HS-5 (cell line): Measurements from ENCODE around the gene MNT.

ENCODE experiments used
- DNase-seq: peaks from one replicate; pipeline ENCODE4 v3.0.0-alpha.2; 2012; ENCODE audit warnings: low read depth

The MNT gene

GRCh38 chr17:2396192-2396567 is 4.7 kb downstream of the MNT start:
- DNase-seq, result no peak

GRCh38 chr17:2395258-2396181 is 5.3 kb downstream of the MNT start:
- no peak for DNase-seq

GRCh38 chr17:2394775-2395201 is 6.1 kb downstream of the MNT start:
- DNase-seq, result no peak

- DNase-seq, result no peak
Measured at GRCh38 chr17:2393954-2394749, 6.7 kb downstream of the MNT start.

GRCh38 chr17:2393174-2393953 is 7.5 kb downstream of the MNT start:
- DNase-seq, result peak; percentile 41

GRCh38 chr17:2392252-2393173 is 8.3 kb downstream of the MNT start:
- peak; percentile 66 for DNase-seq

- DNase-seq, result no peak
Measured at GRCh38 chr17:2391597-2392251, 9.1 kb downstream of the MNT start.

GRCh38 chr17:2390199-2390836 is 10.5 kb downstream of the MNT start:
- no peak for DNase-seq

GRCh38 chr17:2388683-2389055 is 12.2 kb downstream of the MNT start:
- DNase-seq, result no peak

GRCh38 chr17:2388020-2388682 is 12.7 kb downstream of the MNT start:
- no peak for DNase-seq

- no peak for DNase-seq
Measured at GRCh38 chr17:2387086-2388019, 13.5 kb downstream of the MNT start.

- no peak for DNase-seq
Measured at GRCh38 chr17:2386400-2387085, 14.3 kb downstream of the MNT start.

- no peak for DNase-seq
Measured at GRCh38 chr17:2385240-2386210, 15.3 kb downstream of the MNT start.

GRCh38 chr17:2384439-2385127 is 16.3 kb downstream of the MNT start:
- DNase-seq, result no peak

GRCh38 chr17:2383628-2384167 is 17.2 kb downstream of the MNT start:
- DNase-seq, result no peak
